Pancreas (tissue), 10 donors: Measurements from ENCODE around the gene AHRR. TPM values are rescaled to one million over a fixed set of nuclear protein-coding genes. Genes with fewer than 3 reads are reported as not detected.
A peak's percentile ranks its signal among the peaks of the same experiment; 100 is the strongest.
"Not testable (repeated sequence)": the region's sequence is repeated elsewhere in the genome, so short reads cannot be mapped to it uniquely, and the experiment has no call there.

Experiments used
- ATAC-seq, 4 donors: fragments of 200-7000 bp; cut with Tn5 transposase; one replicate each; pipeline versions ENCODE4 v1.8.0 to v1.9.1; 2020; ENCODE audit warnings: mild to moderate bottlenecking in 4 of 4, moderate library complexity in 4 of 4
- DNase-seq, 6 donors: peaks; one replicate each; pipeline ENCODE4 v3.0.0-alpha.2; 2020
- FAIRE-seq: peaks from 2 replicates; lab custom pipeline; 2012; peaks lifted over from hg19 to GRCh38; lab: Jason Lieb, UNC
- H3K27ac ChIP-seq, 4 donors: fragments of 200-600 bp; sonication (generic); 1 replicate in 3 of 4; 2 replicates in 1 of 4; pipeline versions ENCODE4 v1.5.0 to v1.8.0; 2020
- H3K27me3 ChIP-seq, 4 donors: fragments of 200-600 bp; one replicate each; pipeline ENCODE4 v1.8.0; 2021
- H3K36me3 ChIP-seq, 3 donors: fragments of 200-600 bp; sonication (generic) in 1 of 3; one replicate each; pipeline versions ENCODE4 v1.5.0 to v1.8.0; 2020 to 2021
- H3K4me1 ChIP-seq, 3 donors: fragments of 200-600 bp; one replicate each; pipeline ENCODE4 v1.8.0; 2021
- H3K4me3 ChIP-seq, 4 donors: fragments of 200-600 bp; sonication (generic) in 2 of 4; one replicate each; pipeline versions ENCODE4 v1.5.0 to v1.8.0; 2020 to 2021
- H3K9me3 ChIP-seq, 4 donors: fragments of 200-600 bp; one replicate each; pipeline ENCODE4 v1.8.0; 2021
- WGBS, 2 donors: extraction: QIAGEN DNeasy Blood & Tissue Kit; methylation state at CpG; one replicate each; pipeline ENCODE4 v1.1.7; 2013; 5-methylcytosine and 5-hydroxymethylcytosine counted together
- intact Hi-C, 3 donors: fragments of 100-400 bp; cut with DNase I; formaldehyde crosslinking; loops; one replicate each; pipeline versions ENCODE4 v1.11.1 to v1.14.2; 2022
- polyA plus RNA-seq, 2 donors: library from polyadenylated mRNA; stranded (reverse); fragments of 200-250 nt; gene quantifications; one replicate each; pipeline ENCODE4 v1.2.3, GENCODE V29; 2013
- total RNA-seq, 6 donors: library from RNA; stranded (reverse); fragmentation: NEBNext Ultra II Directional in 4 of 6; extraction: Animal tissue kit (Norgen Biotek cat#: 25700) in 4 of 6; gene quantifications; one replicate each; pipeline versions ENCODE4 v1.2.1 to v1.2.4, GENCODE V29; 2021 to 2023
- TF ChIP-seq, protein P1 (sequence below), 4 donors: fragments of 200-600 bp; sonication (generic) in 3 of 4; IDR thresholded peaks; one replicate each; pipeline versions ENCODE4 v1.5.0 to v1.8.0; 2021; ENCODE audit warnings: antibody characterized with exemption in 4 of 4
- donor health status: healthy with polysubstance abuse.
- donor health status: DM: no; HTN: no; CAD: no; lungs with moderate emphysema.
- donor health status: DM: no; HTN: no; CAD: no.
- donor health status: control.
- donor health status: control.
- donor health status: Bipolar disorder and iron deficiency.
- donor health status: DM: yes; HTN: yes; CAD: no.
- donor health status: DM: no; HTN: no; CAD: no.
- donor health status: DM: no; HTN: no; CAD: no.
- donor health status: DM: yes; HTN: yes; CAD: no.

Gene AHRR
- total and polyA plus RNA-seq, 8 donors, result 0.34 to 1.7 (median 0.69) TPM

DNA sequence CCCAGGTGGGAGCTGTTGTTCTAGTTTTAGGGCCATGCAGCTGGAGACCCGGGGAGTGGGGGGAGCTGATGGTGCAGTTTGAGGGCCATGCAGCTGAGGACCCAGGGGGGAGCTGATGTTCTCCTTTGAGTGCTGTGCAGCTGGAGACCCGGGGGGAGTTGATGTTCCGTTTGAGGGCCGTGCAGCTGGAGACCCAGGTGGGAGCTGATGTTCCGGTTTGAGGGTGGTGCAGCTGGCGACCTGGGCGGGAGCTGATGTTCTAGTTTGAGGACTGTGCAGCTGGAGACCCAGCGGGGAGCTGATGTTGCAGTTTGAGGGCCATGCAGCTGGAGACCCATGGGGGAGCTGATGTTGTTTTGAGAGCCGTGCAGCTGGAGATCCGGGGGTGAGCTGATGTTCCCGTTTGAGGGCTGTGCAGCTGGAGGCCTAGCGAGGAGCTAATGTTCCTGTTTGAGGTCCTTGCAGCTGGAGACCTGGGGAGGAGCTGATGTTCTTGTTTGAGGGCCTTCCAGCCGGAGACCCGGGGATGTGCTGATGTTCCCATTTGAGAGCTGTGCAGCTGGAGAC is 35.4 kb upstream of the AHRR start:
- Histone ChIP-seq H3K36me3 (no peaks in the 10 kb centered on the region), H3K9me3 (no peaks in the 10 kb centered on the region), H3K4me3 (no peak overlapping the region), H3K27ac (no peak overlapping the region), H3K4me1 (no peaks in the 10 kb centered on the region), H3K27me3 (no peaks in the 10 kb centered on the region)
- no peak for FAIRE-seq
- TF ChIP-seq, protein P1, sequence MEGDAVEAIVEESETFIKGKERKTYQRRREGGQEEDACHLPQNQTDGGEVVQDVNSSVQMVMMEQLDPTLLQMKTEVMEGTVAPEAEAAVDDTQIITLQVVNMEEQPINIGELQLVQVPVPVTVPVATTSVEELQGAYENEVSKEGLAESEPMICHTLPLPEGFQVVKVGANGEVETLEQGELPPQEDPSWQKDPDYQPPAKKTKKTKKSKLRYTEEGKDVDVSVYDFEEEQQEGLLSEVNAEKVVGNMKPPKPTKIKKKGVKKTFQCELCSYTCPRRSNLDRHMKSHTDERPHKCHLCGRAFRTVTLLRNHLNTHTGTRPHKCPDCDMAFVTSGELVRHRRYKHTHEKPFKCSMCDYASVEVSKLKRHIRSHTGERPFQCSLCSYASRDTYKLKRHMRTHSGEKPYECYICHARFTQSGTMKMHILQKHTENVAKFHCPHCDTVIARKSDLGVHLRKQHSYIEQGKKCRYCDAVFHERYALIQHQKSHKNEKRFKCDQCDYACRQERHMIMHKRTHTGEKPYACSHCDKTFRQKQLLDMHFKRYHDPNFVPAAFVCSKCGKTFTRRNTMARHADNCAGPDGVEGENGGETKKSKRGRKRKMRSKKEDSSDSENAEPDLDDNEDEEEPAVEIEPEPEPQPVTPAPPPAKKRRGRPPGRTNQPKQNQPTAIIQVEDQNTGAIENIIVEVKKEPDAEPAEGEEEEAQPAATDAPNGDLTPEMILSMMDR (IDR thresholded peaks at IDR 0.05), result no peak
- DNase-seq, result no peak
- 91 to 92% methylated on average over 14 of the region's 14 CpGs for WGBS, 2 donors
- intact Hi-C loops, result no loop called here
- ATAC-seq, result no peak

DNA sequence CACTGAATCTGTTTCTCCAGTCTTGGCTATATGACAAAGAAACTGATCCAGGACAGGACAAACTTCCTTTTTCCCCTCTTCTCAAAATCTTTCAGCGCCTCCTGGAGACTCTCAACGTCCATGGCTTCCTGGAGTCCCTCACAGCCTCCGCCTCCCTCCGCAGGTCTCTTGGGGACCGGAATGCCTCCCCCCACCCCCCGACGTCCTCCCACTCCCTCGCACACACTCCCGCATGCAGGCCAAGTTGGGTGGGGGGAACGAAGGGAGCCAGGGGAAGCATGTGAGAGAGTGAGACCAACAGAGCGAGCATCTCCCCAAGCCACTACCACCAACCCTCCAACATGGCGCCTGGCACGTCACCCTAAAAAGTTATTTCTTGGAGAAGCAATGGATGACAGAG is 31.3 kb upstream of the AHRR start:
- FAIRE-seq, DNase-seq, intact Hi-C loops, ATAC-seq, H3K4me1 ChIP-seq, H3K27me3 ChIP-seq, H3K4me3 ChIP-seq, H3K36me3 ChIP-seq, H3K27ac ChIP-seq, H3K9me3 ChIP-seq: not testable (repeated sequence)
- WGBS, 2 donors, result 90 to 93% methylated on average over 13 of the region's 13 CpGs

DNA sequence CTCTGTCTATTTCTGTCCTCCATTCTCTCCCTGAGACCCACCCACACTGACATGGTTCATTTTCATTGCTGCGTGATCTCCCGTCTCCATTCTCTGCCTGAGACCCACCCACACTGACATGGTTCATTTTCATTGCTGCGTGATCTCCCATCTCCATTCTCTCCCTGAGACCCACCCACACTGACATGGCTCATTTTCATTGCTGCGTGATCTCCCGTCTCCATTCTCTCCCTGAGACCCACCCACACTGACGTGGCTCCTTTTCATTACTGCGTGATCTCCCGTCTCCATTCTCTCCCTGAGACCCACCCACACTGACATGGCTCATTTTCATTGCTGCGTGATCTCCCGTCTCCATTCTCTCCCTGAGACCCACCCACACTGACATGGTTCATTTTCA is 30.2 kb upstream of the AHRR start:
- 96 to 97% methylated on average over 10 of the region's 10 CpGs for WGBS, 2 donors
- ATAC-seq, H3K4me3 ChIP-seq, H3K9me3 ChIP-seq, H3K4me1 ChIP-seq, FAIRE-seq, H3K36me3 ChIP-seq, H3K27ac ChIP-seq, H3K27me3 ChIP-seq, DNase-seq, intact Hi-C loops: not testable (repeated sequence)

DNA sequence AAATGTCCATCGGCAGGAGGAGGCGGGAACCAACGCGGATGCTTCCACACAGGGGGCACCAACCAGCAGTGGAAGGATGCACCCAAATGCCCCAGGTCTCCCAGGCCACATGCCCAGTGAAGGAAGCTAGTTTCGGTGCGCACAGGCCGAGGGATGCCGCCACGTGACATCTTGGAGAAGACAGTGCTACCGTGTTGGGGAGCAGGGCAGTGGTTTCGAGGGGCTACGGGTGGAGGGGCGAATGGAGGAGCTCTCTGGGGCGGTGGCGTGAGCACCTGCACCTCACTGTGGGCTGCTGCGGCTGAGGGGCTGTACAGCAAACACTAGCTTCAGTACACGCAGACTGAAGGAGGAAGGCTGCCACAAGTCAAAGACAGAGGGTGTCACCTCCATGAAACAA is 26.7 kb upstream of the AHRR start:
- 94 to 96% methylated on average over 13 to 17 of the region's 17 CpGs for WGBS, 2 donors
- H3K4me1 ChIP-seq, ATAC-seq, H3K27ac ChIP-seq, FAIRE-seq, H3K27me3 ChIP-seq, intact Hi-C loops, H3K9me3 ChIP-seq, H3K36me3 ChIP-seq, H3K4me3 ChIP-seq: not testable (repeated sequence)
- peak in 2 of 6 donors; percentile 28 to 34 for DNase-seq

DNA sequence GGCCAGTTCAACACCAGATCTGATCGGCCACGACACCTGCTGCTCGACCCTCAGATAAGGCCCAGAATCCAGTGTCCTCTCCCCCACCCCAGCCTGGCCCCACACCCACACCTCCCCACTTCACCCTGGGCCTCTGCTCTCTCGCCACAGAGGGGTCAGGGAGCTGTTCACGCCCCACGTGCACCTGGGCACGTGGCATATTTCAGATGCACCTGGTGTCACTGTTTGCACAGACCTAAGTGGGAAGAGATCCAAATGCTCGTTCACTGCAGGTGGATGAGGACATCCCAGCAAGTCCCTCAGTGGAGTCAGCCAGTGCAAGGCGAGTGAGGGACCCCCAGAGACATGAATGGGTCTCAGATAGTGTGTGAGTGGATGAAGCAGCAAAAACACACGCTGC is 25.3 kb upstream of the AHRR start:
- H3K9me3 ChIP-seq, H3K4me3 ChIP-seq, intact Hi-C loops, H3K4me1 ChIP-seq, FAIRE-seq, H3K36me3 ChIP-seq, H3K27me3 ChIP-seq, H3K27ac ChIP-seq: not testable (repeated sequence)
- 54 to 62% methylated on average over 10 of the region's 10 CpGs for WGBS, 2 donors
- peak in 1 of 6 donors; percentile 36 for DNase-seq
- peak in 2 of 4 donors; percentile 38 to 60 for ATAC-seq

DNA sequence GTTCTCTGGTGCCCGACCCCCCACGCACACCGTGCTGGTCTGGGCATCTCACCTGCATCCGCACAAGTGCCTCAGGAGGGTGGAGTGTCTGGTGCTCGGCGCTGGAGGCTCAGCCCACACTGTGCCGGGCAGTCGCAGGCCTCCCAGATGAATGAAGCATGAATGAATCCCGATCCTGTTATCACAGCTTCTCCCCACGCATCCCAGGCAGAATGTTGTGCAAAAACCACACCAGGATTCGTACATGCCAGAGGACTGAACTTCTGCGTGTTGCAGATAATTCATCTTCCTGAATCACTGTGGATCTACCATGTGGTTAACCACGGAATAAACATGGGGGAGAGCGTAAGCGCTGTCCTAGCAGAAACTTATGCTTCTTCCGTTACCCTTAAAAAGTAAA is 24.6 kb upstream of the AHRR start:
- peak in 2 of 4 donors; percentile 25 to 56 for ATAC-seq

DNA sequence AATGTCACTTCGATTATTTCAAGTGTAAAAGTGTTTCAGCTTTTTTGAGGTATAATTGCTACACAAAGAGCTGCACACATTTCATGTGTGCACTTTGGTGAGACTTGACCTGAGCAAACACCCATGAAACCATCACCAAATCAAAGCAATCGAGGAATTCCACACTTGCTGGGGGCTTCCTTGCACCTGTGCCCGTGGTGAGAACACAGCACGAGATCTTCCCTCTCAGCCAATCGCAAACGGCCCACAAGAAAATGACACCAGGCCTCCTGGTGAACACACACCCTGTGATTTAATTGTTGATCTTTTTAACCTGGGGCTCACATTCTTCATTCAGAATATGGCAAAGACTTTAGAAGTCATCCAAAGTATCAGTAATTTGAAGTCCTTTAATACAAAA is 24.1 kb upstream of the AHRR start:
- WGBS, 2 donors, result 82 to 84% methylated on average over 6 of the region's 6 CpGs
- H3K36me3 ChIP-seq, ATAC-seq, DNase-seq, H3K9me3 ChIP-seq, H3K4me1 ChIP-seq, H3K27me3 ChIP-seq, H3K27ac ChIP-seq, H3K4me3 ChIP-seq, FAIRE-seq, intact Hi-C loops: not testable (repeated sequence)

More for the DNA sequence above, 24.6 kb upstream of the AHRR start:
- H3K4me3 ChIP-seq, H3K27me3 ChIP-seq, H3K36me3 ChIP-seq, H3K9me3 ChIP-seq, DNase-seq, FAIRE-seq, H3K4me1 ChIP-seq, intact Hi-C loops, H3K27ac ChIP-seq: not testable (repeated sequence)
- WGBS, 2 donors, result 89 to 90% methylated on average over 16 of the region's 16 CpGs

DNA sequence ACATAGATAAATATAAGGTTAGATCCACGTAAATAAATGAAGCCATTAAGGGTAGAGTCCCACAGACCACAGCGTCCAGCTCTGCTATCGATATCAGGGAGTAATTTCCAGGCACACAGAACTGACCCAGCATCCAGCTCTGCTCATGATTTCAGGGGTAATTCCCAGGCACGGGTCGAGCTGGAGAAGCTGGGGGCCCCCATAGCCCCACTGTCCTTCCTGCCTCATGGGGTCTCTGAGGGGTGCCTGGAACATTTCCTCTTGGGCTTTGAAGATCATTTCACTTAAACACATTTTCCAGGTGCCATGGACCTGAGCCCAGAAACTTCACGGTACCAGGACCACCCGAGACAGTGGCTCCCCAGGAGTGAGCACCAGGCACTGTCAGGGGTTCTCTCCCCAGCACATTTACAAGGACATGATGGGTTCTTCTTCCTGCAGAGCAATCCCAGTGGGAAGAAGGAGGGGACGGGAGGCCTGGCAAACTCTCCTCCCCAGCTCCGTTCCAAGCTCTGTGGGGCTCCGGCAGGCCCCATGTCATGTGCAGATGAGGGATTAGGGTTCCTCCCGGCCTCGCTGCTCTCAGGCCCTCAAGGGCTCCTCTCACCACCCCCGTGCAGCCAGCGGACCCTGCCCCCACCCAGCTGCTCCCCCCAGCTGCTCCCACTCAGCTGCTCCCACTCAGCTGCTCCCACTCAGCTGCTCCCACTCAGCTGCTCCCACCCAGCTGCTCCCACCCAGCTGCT is 23.4 kb upstream of the AHRR start:
- H3K27me3 ChIP-seq, H3K36me3 ChIP-seq, H3K4me1 ChIP-seq, H3K4me3 ChIP-seq, ATAC-seq, H3K27ac ChIP-seq, H3K9me3 ChIP-seq, FAIRE-seq, intact Hi-C loops: not testable (repeated sequence)
- DNase-seq, result peak in 1 of 6 donors; percentile 35
- WGBS, 2 donors, result 86 to 91% methylated on average over 12 to 14 of the region's 14 CpGs
